Measurements from ENCODE around the gene PHB1.
A peak's percentile ranks its signal among the peaks of the same experiment; 100 is the strongest.

Gene PHB1

GRCh38 chr17:49414271-49414621 lies 436 bp downstream of the PHB1 start:
- no peak for DNase-seq (ENCODE audit: low read depth in 2 of 2)
- TF ChIP-seq, protein P1, sequence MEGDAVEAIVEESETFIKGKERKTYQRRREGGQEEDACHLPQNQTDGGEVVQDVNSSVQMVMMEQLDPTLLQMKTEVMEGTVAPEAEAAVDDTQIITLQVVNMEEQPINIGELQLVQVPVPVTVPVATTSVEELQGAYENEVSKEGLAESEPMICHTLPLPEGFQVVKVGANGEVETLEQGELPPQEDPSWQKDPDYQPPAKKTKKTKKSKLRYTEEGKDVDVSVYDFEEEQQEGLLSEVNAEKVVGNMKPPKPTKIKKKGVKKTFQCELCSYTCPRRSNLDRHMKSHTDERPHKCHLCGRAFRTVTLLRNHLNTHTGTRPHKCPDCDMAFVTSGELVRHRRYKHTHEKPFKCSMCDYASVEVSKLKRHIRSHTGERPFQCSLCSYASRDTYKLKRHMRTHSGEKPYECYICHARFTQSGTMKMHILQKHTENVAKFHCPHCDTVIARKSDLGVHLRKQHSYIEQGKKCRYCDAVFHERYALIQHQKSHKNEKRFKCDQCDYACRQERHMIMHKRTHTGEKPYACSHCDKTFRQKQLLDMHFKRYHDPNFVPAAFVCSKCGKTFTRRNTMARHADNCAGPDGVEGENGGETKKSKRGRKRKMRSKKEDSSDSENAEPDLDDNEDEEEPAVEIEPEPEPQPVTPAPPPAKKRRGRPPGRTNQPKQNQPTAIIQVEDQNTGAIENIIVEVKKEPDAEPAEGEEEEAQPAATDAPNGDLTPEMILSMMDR (IDR thresholded peaks at IDR 0.05; ENCODE audit: low read depth, low read length) = no peak
- peak overlapping the region; percentile 81 to 96 for H3K4me3 ChIP-seq (replicated peaks in 1 of 2; ENCODE audit: low read depth in 2 of 2, low read length in 2 of 2)

GRCh38 chr17:49409066-49409465 lies 5.6 kb downstream of the PHB1 start:
- no peak overlapping the region for H3K4me3 ChIP-seq (replicated peaks in 1 of 2; ENCODE audit: low read depth in 2 of 2, low read length in 2 of 2)
- TF ChIP-seq, protein P1 (IDR thresholded peaks at IDR 0.05; ENCODE audit: low read depth, low read length) = no peak
- no peak for DNase-seq (ENCODE audit: low read depth in 2 of 2)

DNA sequence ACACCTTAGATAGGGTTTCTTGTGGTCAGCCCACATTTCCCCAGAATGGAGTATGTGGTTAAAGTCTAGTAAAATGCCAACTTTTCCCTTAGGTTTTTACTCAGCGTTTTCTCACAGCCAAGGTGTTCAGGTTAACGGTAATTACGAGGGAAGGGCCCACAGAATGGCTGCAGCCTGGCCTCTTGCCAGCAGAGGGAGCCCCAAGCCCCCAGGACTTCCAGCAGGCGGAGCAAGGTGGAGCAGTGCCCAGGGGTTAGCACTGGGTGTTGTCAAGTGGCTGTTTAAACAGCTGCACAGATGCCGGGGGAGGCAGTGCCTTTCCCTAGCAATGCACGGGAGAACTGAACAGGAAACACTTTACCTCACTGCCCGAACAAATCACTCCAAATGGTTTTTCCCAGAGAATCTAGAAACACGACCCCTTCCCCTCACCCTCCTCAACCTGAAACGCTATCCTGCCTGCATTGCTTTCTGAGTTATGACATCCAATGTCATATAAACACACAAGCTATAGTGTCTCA lies 6.6 kb downstream of the PHB1 start:
- TF ChIP-seq, protein P1 (IDR thresholded peaks at IDR 0.05; ENCODE audit: low read depth, low read length) = peak; percentile 81
- DNase-seq (ENCODE audit: low read depth in 2 of 2) = peak; percentile 54 to 62
- no peak overlapping the region for H3K4me3 ChIP-seq (replicated peaks in 1 of 2; ENCODE audit: low read depth in 2 of 2, low read length in 2 of 2)

DNA sequence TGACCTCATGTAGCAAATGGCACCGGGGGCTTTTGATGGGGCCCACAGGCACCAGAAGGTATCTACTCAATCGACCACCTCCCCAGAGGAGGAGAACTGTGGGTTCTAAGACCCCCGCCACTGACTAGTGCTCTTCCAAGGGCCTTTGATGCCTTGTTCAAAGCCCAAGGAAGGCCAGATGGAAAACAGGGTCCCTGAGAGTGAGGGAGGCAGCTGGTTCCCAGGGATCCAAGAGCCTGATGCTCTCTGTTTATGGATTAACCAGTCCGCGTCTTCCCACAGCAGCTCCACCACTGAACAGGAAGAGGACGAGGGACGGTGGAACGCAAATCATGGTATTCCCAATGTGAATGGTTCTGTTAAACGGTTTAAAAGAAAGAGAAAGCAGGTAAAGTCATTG lies 7.6 kb downstream of the PHB1 start:
- TF ChIP-seq, protein P1 (IDR thresholded peaks at IDR 0.05; ENCODE audit: low read depth, low read length) = no peak
- no peak overlapping the region for H3K4me3 ChIP-seq (replicated peaks in 1 of 2; ENCODE audit: low read depth in 2 of 2, low read length in 2 of 2)
- no peak for DNase-seq (ENCODE audit: low read depth in 2 of 2)

DNA sequence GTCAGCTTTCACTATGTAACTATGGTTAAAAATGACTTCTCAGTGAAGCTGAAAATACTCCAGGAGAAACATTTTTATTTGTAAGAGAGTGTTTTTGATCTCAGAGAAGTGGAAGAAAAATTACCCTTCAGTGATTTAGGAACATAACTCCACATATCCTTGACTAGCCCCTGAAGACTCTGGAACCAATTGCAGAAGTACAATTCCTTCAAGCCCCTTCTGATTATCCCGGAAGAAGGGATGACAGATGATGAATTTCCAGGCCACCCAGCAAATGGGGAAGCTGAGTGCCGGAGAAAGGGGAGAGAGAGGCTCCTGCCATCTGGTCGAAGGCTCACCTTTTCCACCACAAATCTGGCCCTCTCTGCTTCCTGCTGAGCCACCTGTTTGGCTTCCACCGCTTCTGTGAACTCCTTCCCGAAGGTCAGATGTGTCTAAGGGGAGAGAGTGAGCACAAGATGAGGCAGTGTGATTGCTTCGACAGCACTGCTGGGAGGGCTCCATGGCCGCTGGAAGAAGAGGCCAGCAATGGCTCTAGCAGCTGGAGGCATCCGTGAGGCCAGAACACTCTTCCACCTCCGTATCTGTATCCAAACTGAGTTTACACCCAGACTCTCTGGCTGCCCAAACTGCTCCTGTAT lies 8.1 kb downstream of the PHB1 start:
- TF ChIP-seq, protein P1 (IDR thresholded peaks at IDR 0.05; ENCODE audit: low read depth, low read length) = no peak
- no peak for DNase-seq (ENCODE audit: low read depth in 2 of 2)
- H3K4me3 ChIP-seq (replicated peaks in 1 of 2; ENCODE audit: low read depth in 2 of 2, low read length in 2 of 2) = no peak overlapping the region

DNA sequence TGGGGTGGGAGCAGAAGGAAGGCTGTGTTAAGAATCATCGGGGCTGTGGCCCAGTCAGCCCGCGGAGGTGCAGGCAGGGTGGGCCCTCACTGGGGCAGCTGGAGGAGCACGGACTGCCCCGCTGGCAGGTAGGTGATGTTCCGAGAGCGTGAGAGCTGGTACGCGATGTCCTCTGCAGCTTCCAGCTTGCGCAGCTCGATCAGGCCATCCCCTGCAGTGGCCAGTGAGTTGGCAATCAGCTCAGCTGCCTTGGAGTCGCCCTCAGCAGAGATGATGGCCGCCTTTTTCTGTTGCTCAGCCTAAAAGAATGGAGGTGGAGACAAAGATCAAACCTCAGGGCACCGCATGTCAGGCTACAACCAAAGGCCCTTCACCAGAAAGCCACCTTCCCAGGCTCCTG lies 9.8 kb downstream of the PHB1 start:
- no peak overlapping the region for H3K4me3 ChIP-seq (replicated peaks in 1 of 2; ENCODE audit: low read depth in 2 of 2, low read length in 2 of 2)
- no peak for DNase-seq (ENCODE audit: low read depth in 2 of 2)
- TF ChIP-seq, protein P1 (IDR thresholded peaks at IDR 0.05; ENCODE audit: low read depth, low read length) = no peak

DNA sequence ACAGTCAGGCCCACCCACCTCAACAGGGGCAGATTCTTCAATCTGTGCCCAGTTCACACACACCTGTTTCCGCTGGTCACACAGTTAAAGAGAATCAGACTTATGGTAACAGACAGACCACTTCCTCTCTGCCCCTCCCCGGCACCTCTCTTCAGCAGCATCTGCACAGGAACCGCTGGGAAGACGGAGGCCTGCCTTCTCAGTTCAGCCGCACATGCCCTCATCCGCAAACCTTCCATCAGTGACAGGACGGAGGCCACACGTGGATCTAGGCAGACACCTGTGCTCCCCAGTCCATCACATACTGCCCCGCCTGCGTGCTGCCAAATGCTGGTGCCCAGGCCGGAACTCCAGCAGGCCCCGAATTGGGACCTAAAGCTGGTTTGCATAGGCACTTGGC lies 10.3 kb downstream of the PHB1 start:
- TF ChIP-seq, protein P1 (IDR thresholded peaks at IDR 0.05; ENCODE audit: low read depth, low read length) = no peak
- no peak for DNase-seq (ENCODE audit: low read depth in 2 of 2)
- H3K4me3 ChIP-seq (replicated peaks in 1 of 2; ENCODE audit: low read depth in 2 of 2, low read length in 2 of 2) = no peak overlapping the region

Data from cardiac fibroblast (primary cell).